HG03432 (cell line): ENCODE results near the gene ENG.
"Not testable (repeated sequence)": the region's sequence is repeated elsewhere in the genome, so short reads cannot be mapped to it uniquely, and the experiment has no call there.

Experiments used
- ATAC-seq: cut with Tn5 transposase; IDR thresholded peaks from one replicate; pipeline ENCODE4 v1.9.1; 2021; ENCODE audit warnings: mild to moderate bottlenecking, moderate library complexity; ENCODE audit not compliant: unreplicated experiment

The ENG gene

GRCh38 chr9:127878652-127879390, 24.4 kb upstream of the ENG start:
- ATAC-seq = no peak

GRCh38 chr9:127878001-127878651, 23.7 kb upstream of the ENG start:
- no peak for ATAC-seq

GRCh38 chr9:127877566-127877998, 23.1 kb upstream of the ENG start, which contains the start of gene AK1:
Gene AK1, minus strand, starts transcription at chr9:127877675. Its CDS starts 3,058 bp downstream, at chr9:127874617.
- ATAC-seq = no peak

- no peak for ATAC-seq
Measured at GRCh38 chr9:127876764-127877562, 22.5 kb upstream of the ENG start.

GRCh38 chr9:127876026-127876763, 21.7 kb upstream of the ENG start:
- ATAC-seq = no peak

- no peak for ATAC-seq
Measured at GRCh38 chr9:127875306-127875966, 21.0 kb upstream of the ENG start.

- no peak for ATAC-seq
Measured at GRCh38 chr9:127874301-127875221, 20.1 kb upstream of the ENG start.

GRCh38 chr9:127873886-127874285, 19.4 kb upstream of the ENG start:
- ATAC-seq = no peak

GRCh38 chr9:127873223-127873691, 18.8 kb upstream of the ENG start:
- ATAC-seq = no peak

GRCh38 chr9:127872369-127873222, 18.1 kb upstream of the ENG start:
- ATAC-seq = no peak

GRCh38 chr9:127871531-127871930, 17.1 kb upstream of the ENG start:
- no peak for ATAC-seq

- ATAC-seq = no peak
Measured at GRCh38 chr9:127870887-127871286, 16.4 kb upstream of the ENG start.

GRCh38 chr9:127870153-127870491, 15.7 kb upstream of the ENG start:
- not testable (repeated sequence) for ATAC-seq

GRCh38 chr9:127869310-127870152, 15.1 kb upstream of the ENG start:
- ATAC-seq = peak; percentile 61

GRCh38 chr9:127868278-127868902, 13.9 kb upstream of the ENG start:
- ATAC-seq = no peak

GRCh38 chr9:127867356-127868277, 13.2 kb upstream of the ENG start:
- no peak for ATAC-seq
